ENCODE data around the gene CTNNA1. TPM values are rescaled to one million over a fixed set of nuclear protein-coding genes. Genes with fewer than 3 reads are reported as not detected.
A peak's percentile ranks its signal among the peaks of the same experiment; 100 is the strongest.

CTNNA1 gene
- total and polyA plus RNA-seq, 2 of the 8 experiments (the other 6 are each of a cell fraction or from before 2014, with no cell fraction given) = 115 to 349 TPM

GRCh38 chr5:138725818-138726416 is 27.3 kb upstream of the CTNNA1 start:
- peak overlapping the region; percentile 94; the same call in 1 of the 2 replicates for H2BK20ac ChIP-seq (ENCODE audit: low read length)
- peak overlapping the region; percentile 30 for H3K4ac ChIP-seq (replicated peaks; ENCODE audit: insufficient read length, low read depth, low read length)
- H3K79me1 ChIP-seq (ENCODE audit: low read depth, low read length) = 0 out of 2 replicates have a peak, but pooled peaks cover 2% of the 10 kb centered on the region
- no peak overlapping the region for H3K14ac ChIP-seq (ENCODE audit: insufficient read length)
- H3K18ac ChIP-seq (ENCODE audit: extremely low read depth, low read length) = peak overlapping the region; percentile 53
- peak overlapping the region; percentile 93 for H2BK5ac ChIP-seq (ENCODE audit: low read depth, low read length)
- TF ChIP-seq CTCF (IDR thresholded peaks at IDR 0.05; ENCODE audit: control extremely low read depth in 1 of 3, insufficient read depth in 1 of 3, low read depth in 1 of 3, low read length in 3 of 3) (peak in 1 of 3 experiments; percentile 1; a peak in 1 of 4 replicates), NRF1 (IDR thresholded peaks at IDR 0.05; ENCODE audit: low read depth, low read length) (no peak)
- H3K9ac ChIP-seq (replicated peaks in 1 of 4; ENCODE audit: extremely low read depth in 1 of 4, low read depth in 3 of 4, low read length in 3 of 4) = peak overlapping the region in 3 of 4 experiments; percentile 6 to 47 (median 14); a peak in 2 of 7 replicates
- H3K27ac ChIP-seq (ENCODE audit: low read depth, low read length) = peak overlapping the region; percentile 56
- peaks cover 13 to 26% (median 20%) of the 10 kb centered on the region in 4 experiments for H3K4me1 ChIP-seq (replicated peaks in 1 of 4; ENCODE audit: control insufficient read depth in 3 of 4, insufficient read depth in 4 of 4, low read length in 3 of 4)
- no peaks in the 10 kb centered on the region for H3K9me3 ChIP-seq (ENCODE audit: insufficient read depth in 2 of 2, low read depth in 1 of 2, low read length in 1 of 2)
- peak overlapping the region; percentile 92; the same call in 1 of the 2 replicates for H2BK15ac ChIP-seq (ENCODE audit: low read length)
- peak overlapping the region; percentile 44 for H2BK120ac ChIP-seq (replicated peaks; ENCODE audit: low read depth, low read length)
- no peaks in the 10 kb centered on the region for H3K36me3 ChIP-seq (ENCODE audit: control insufficient read depth in 2 of 4, insufficient read depth in 4 of 4, low read length in 3 of 4)
- peak overlapping the region; percentile 94; the same call in 1 of the 2 replicates for H2AK5ac ChIP-seq (ENCODE audit: low read depth, low read length)
- H3K56ac ChIP-seq (replicated peaks; ENCODE audit: insufficient read length, low read depth, low read length) = no peak overlapping the region
- H3K23ac ChIP-seq (ENCODE audit: insufficient read length) = no peak overlapping the region
- H3K23me2 ChIP-seq (ENCODE audit: low read depth, low read length) = 0 out of 2 replicates have a peak, but pooled peaks cover 2% of the 10 kb centered on the region
- peak overlapping the region; percentile 45 for H4K91ac ChIP-seq (replicated peaks; ENCODE audit: insufficient read length, low read length)
- no peak overlapping the region; the same call in 1 of the 2 replicates for H4K8ac ChIP-seq (ENCODE audit: extremely low read depth, insufficient read depth, low read length)
- no peak for FAIRE-seq
- POLR2A ChIA-PET (ENCODE audit: partially characterized antibody) = interaction anchor here (0.7 to 2.1 kb wide), 12 partner anchors 10 to 568 kb away, joined by 3 to 12 read pairs (median 4); partner anchors contain the start of genes CTNNA1, HSPA9 and MATR3
- H3K79me2 ChIP-seq (ENCODE audit: control insufficient read depth in 1 of 2, insufficient read depth in 2 of 2, low read length in 2 of 2) = no peaks in the 10 kb centered on the region
- H3K4me2 ChIP-seq (ENCODE audit: insufficient read depth in 1 of 2, low read depth in 2 of 2, low read length in 2 of 2) = peak overlapping the region; percentile 40 to 52
- peak overlapping the region; percentile 29; the same call in 1 of the 2 replicates for H2AFZ ChIP-seq (ENCODE audit: low read length)
- CTCF ChIA-PET (ENCODE audit: partially characterized antibody) = interaction anchor here (0.6 to 2.6 kb wide), 24 partner anchors 10 to 520 kb away, joined by 3 to 22 read pairs (median 5); no protein-coding TSS in a partner anchor
- DNase-seq (ENCODE audit: low read depth in 1 of 2, low spot score in 2 of 2) = no peak
- H4K20me1 ChIP-seq (replicated peaks in 1 of 2; ENCODE audit: control insufficient read depth in 1 of 2, insufficient read depth in 2 of 2, low read length in 2 of 2) = no peaks in the 10 kb centered on the region
- H4K5ac ChIP-seq (ENCODE audit: insufficient read length, low read depth, low read length) = no peak overlapping the region
- no peak overlapping the region; a peak in 1 of 8 replicates for H3K4me3 ChIP-seq (ENCODE audit: extremely low read depth in 1 of 4, insufficient read depth in 2 of 4, low read depth in 3 of 4, low read length in 4 of 4)
- no peaks in the 10 kb centered on the region for H3K27me3 ChIP-seq (replicated peaks in 1 of 4; ENCODE audit: control insufficient read depth in 3 of 4, extremely low read depth in 1 of 4, insufficient read depth in 3 of 4, low read length in 3 of 4)
- 71% methylated on average over 6 of the region's 6 CpGs; no CpG with 5 or more reads in 1 of the 2 experiments for WGBS, 2 experiments (ENCODE audit: extremely low coverage in 1 of 2, insufficient coverage in 1 of 2, insufficient read length in 1 of 2, insufficient replicate concordance in 2 of 2, low coverage in 1 of 2, low lambda C conversion rate in 2 of 2, missing lambda C conversion rate in 1 of 2)
- H2BK12ac ChIP-seq (ENCODE audit: low read depth, low read length) = peak overlapping the region; percentile 89; the same call in 1 of the 2 replicates
